Activated CD8-positive, alpha-beta T cell treated with anti-CD3 and anti-CD28 coated beads for 36 hours (primary cell): Measurements from ENCODE around the gene KIF1C. TPM values are rescaled to one million over a fixed set of nuclear protein-coding genes. Genes with fewer than 3 reads are reported as not detected.
A peak's percentile ranks its signal among the peaks of the same experiment; 100 is the strongest.

ENCODE experiments used
- ATAC-seq: fragments of 200-7000 bp; cut with Tn5 transposase; one replicate; pipeline ENCODE4 v1.10.0; 2021; ENCODE audit warnings: mild to moderate bottlenecking, moderate library complexity
- CTCF ChIA-PET: fragments of 350-600 bp; sonication (Branson Sonifier 250); formaldehyde crosslinking; loops from one replicate; lab custom pipeline; 2021; ENCODE audit warnings: antibody characterized with exemption; lab: Charles Lee
- POLR2A ChIA-PET: fragments of 350-600 bp; sonication (Branson Sonifier 250); formaldehyde crosslinking; loops from one replicate; lab custom pipeline; 2021; ENCODE audit warnings: antibody characterized with exemption; lab: Charles Lee
- DNase-seq: peaks from one replicate; pipeline ENCODE4 v3.0.0-alpha.2; 2020
- H3K27ac Mint-ChIP-seq: one replicate; pipeline ENCODE4 v1.8.0; 2021; ENCODE audit warnings: mild to moderate bottlenecking, mixed read lengths
- H3K27me3 Mint-ChIP-seq: one replicate; pipeline ENCODE4 v1.8.0; 2021; ENCODE audit warnings: mixed read lengths
- H3K36me3 Mint-ChIP-seq: one replicate; pipeline ENCODE4 v1.8.0; 2021; ENCODE audit warnings: low read depth, mixed read lengths
- H3K4me1 Mint-ChIP-seq: one replicate; pipeline ENCODE4 v1.8.0; 2021; ENCODE audit warnings: low read depth, mixed read lengths
- H3K4me3 Mint-ChIP-seq: one replicate; pipeline ENCODE4 v1.8.0; 2021; ENCODE audit warnings: mild to moderate bottlenecking, moderate library complexity, mixed read lengths
- H3K9me3 Mint-ChIP-seq: one replicate; pipeline ENCODE4 v1.8.0; 2021; ENCODE audit warnings: mixed read lengths
- CTCF ChIP-seq: fragments of 200-600 bp; IDR thresholded peaks from one replicate; pipeline ENCODE4 v1.8.0; 2022; ENCODE audit warnings: antibody characterized with exemption, mild to moderate bottlenecking
- intact Hi-C: fragments of 100-400 bp; cut with micrococcal nuclease; formaldehyde crosslinking; loops from one replicate; pipeline ENCODE4 v1.10.0; 2022
- total RNA-seq, 2 experiments: library from RNA; stranded (reverse); gene quantifications; one replicate each; pipeline ENCODE4 v1.2.3, GENCODE V29; 2021

Gene KIF1C
- total RNA-seq, 2 experiments from 2014 or later: 35.7 to 37.4 TPM

- no peak overlapping the region for H3K4me3 Mint-ChIP-seq
- CTCF ChIA-PET: interaction anchor here (1.2 to 1.6 kb wide), 3 partner anchors 12 to 46 kb away, joined by 3 to 5 read pairs (median 4); partner anchors contain the start of gene SPAG7
- peaks cover 3% of the 10 kb centered on the region for H3K36me3 Mint-ChIP-seq
- POLR2A ChIA-PET: interaction anchor here (0.7 to 20.8 kb wide), 3 partner anchors 10 to 15 kb away, joined by 3 to 627 read pairs (median 9); partner anchors contain the start of genes RNF167, SLC25A11 and SPAG7
- H3K9me3 Mint-ChIP-seq: no peaks in the 10 kb centered on the region
- intact Hi-C loops: no loop called here
- H3K4me1 Mint-ChIP-seq: peaks cover 18% of the 10 kb centered on the region
- no peak for ATAC-seq
- no peak for TF ChIP-seq CTCF
- DNase-seq: no peak
- no peak overlapping the region for H3K27ac Mint-ChIP-seq
- no peaks in the 10 kb centered on the region for H3K27me3 Mint-ChIP-seq
These were observed 42.7 kb upstream of the KIF1C start for GRCh38 chr17:4955091-4955490.

GRCh38 chr17:4956493-4957061 is 41.2 kb upstream of the KIF1C start:
- CTCF ChIA-PET: interaction anchor here (0.9 to 1.6 kb wide), 6 partner anchors 9 to 105 kb away, joined by 3 to 9 read pairs (median 4); partner anchors contain the start of gene SPAG7
- Mint-ChIP-seq H3K27ac (no peak overlapping the region), H3K4me1 (peaks cover 8% of the 10 kb centered on the region), H3K27me3 (no peaks in the 10 kb centered on the region), H3K4me3 (no peak overlapping the region), H3K9me3 (no peaks in the 10 kb centered on the region), H3K36me3 (peaks cover 3% of the 10 kb centered on the region)
- peak; percentile 36 for TF ChIP-seq CTCF
- intact Hi-C loops: no loop called here
- peak; percentile 71 for DNase-seq
- ATAC-seq: peak; percentile 37
- POLR2A ChIA-PET: interaction anchor here (1.3 to 20.8 kb wide), 3 partner anchors 10 to 48 kb away, joined by 3 to 627 read pairs (median 46); partner anchors contain the start of genes PFN1 and SPAG7

- ChIA-PET POLR2A (interaction anchor here (1.1 to 20.8 kb wide), 4 partner anchors 10 to 49 kb away, joined by 3 to 627 read pairs (median 25); partner anchors contain the start of genes PFN1, RNF167, SLC25A11 and SPAG7), CTCF (interaction anchor here (1.4 kb wide), 1 partner anchor 22 kb away, joined by 3 read pairs; no protein-coding TSS in a partner anchor)
- intact Hi-C loops: no loop called here
- Mint-ChIP-seq H3K36me3 (peaks cover 1% of the 10 kb centered on the region), H3K4me1 (peaks cover 5% of the 10 kb centered on the region), H3K27me3 (no peaks in the 10 kb centered on the region), H3K27ac (no peak overlapping the region), H3K9me3 (no peaks in the 10 kb centered on the region), H3K4me3 (no peak overlapping the region)
- DNase-seq (no peak), ATAC-seq (no peak)
- no peak for TF ChIP-seq CTCF
These were observed 39.6 kb upstream of the KIF1C start for GRCh38 chr17:4958102-4958501.

- H3K27me3 Mint-ChIP-seq: no peaks in the 10 kb centered on the region
- H3K36me3 Mint-ChIP-seq: peaks cover 1% of the 10 kb centered on the region
- H3K4me3 Mint-ChIP-seq: no peak overlapping the region
- POLR2A ChIA-PET: interaction anchor here (0.8 to 5.5 kb wide), 3 partner anchors 8 to 25 kb away, joined by 3 to 46 read pairs (median 11); partner anchors contain the start of genes ENO3 and PFN1
- CTCF ChIA-PET: interaction anchor here (1.4 kb wide), 1 partner anchor 21 kb away, joined by 3 read pairs; no protein-coding TSS in a partner anchor
- DNase-seq (no peak), ATAC-seq (no peak)
- peaks cover 6% of the 10 kb centered on the region for H3K4me1 Mint-ChIP-seq
- intact Hi-C loops: no loop called here
- no peak overlapping the region for H3K27ac Mint-ChIP-seq
- no peaks in the 10 kb centered on the region for H3K9me3 Mint-ChIP-seq
- no peak for TF ChIP-seq CTCF
These were observed 38.3 kb upstream of the KIF1C start for GRCh38 chr17:4959261-4959965.
